Astrocyte of the cerebellum (primary cell): Measurements from ENCODE around the gene KLHL35.
A peak's percentile ranks its signal among the peaks of the same experiment; 100 is the strongest.

Experiments
- DNase-seq: peaks from one replicate; pipeline ENCODE4 v3.0.0-alpha.2; 2011; ENCODE audit warnings: low read depth
- H3K4me3 ChIP-seq: 2 replicates; pipeline ENCODE4 v1.5.1; 2011; ENCODE audit warnings: mild to moderate bottlenecking, low read depth, low read length, moderate library complexity
- CTCF ChIP-seq: IDR thresholded peaks from 2 replicates; pipeline ENCODE4 v1.5.1; 2012; ENCODE audit warnings: low read length, low read depth, moderate library complexity, mild to moderate bottlenecking; ENCODE audit errors: missing control alignments
- in situ Hi-C: cut with HindIII; loops from 2 replicates; pipeline ENCODE4 v1.10.0; 2017; ENCODE audit warnings: low sequenced_read_pairs

Gene KLHL35

GRCh38 chr11:75468534-75469340 is 35.7 kb upstream of the KLHL35 start:
- in situ Hi-C loops: no loop called here
- peak; percentile 80 for DNase-seq
- H3K4me3 ChIP-seq: no peak overlapping the region
- no peak for TF ChIP-seq CTCF

- no peak for TF ChIP-seq CTCF
- no peak for DNase-seq
- no peak overlapping the region for H3K4me3 ChIP-seq
- in situ Hi-C loops: no loop called here
These were observed 34.9 kb upstream of the KLHL35 start for GRCh38 chr11:75467881-75468280.

GRCh38 chr11:75467311-75467710 is 34.3 kb upstream of the KLHL35 start:
- in situ Hi-C loops: no loop called here
- H3K4me3 ChIP-seq: no peak overlapping the region
- no peak for DNase-seq
- no peak for TF ChIP-seq CTCF

- H3K4me3 ChIP-seq: no peak overlapping the region
- no peak for TF ChIP-seq CTCF
- peak; percentile 49 for DNase-seq
- in situ Hi-C loops: no loop called here
These were observed 32.9 kb upstream of the KLHL35 start for GRCh38 chr11:75465701-75466531.

- DNase-seq: no peak
- no peak overlapping the region for H3K4me3 ChIP-seq
- in situ Hi-C loops: no loop called here
- no peak for TF ChIP-seq CTCF
These were observed 30.2 kb upstream of the KLHL35 start for GRCh38 chr11:75463106-75463774.

GRCh38 chr11:75462117-75462653 is 29.2 kb upstream of the KLHL35 start:
- H3K4me3 ChIP-seq: no peak overlapping the region
- peak; percentile 26 for DNase-seq
- TF ChIP-seq CTCF: no peak
- in situ Hi-C loops: no loop called here
